ENCODE measurements around the gene NR3C2.

Gene NR3C2

GRCh38 chr4:148312956-148313490, 129.2 kb downstream of the NR3C2 start:
- H4K20me1 ChIP-seq (ENCODE audit: insufficient read depth, low read length), result no peaks in the 10 kb centered on the region
- no peaks in the 10 kb centered on the region for H3K4me1 ChIP-seq (ENCODE audit: insufficient read depth, low read length, severe bottlenecking)
- no peaks in the 10 kb centered on the region for H3K36me3 ChIP-seq (ENCODE audit: insufficient read depth, low read length)
- TF ChIP-seq EZH2 (IDR thresholded peaks at IDR 0.05; ENCODE audit: borderline replicate concordance, low read length), result no peak
- TF ChIP-seq, protein P1, sequence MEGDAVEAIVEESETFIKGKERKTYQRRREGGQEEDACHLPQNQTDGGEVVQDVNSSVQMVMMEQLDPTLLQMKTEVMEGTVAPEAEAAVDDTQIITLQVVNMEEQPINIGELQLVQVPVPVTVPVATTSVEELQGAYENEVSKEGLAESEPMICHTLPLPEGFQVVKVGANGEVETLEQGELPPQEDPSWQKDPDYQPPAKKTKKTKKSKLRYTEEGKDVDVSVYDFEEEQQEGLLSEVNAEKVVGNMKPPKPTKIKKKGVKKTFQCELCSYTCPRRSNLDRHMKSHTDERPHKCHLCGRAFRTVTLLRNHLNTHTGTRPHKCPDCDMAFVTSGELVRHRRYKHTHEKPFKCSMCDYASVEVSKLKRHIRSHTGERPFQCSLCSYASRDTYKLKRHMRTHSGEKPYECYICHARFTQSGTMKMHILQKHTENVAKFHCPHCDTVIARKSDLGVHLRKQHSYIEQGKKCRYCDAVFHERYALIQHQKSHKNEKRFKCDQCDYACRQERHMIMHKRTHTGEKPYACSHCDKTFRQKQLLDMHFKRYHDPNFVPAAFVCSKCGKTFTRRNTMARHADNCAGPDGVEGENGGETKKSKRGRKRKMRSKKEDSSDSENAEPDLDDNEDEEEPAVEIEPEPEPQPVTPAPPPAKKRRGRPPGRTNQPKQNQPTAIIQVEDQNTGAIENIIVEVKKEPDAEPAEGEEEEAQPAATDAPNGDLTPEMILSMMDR (IDR thresholded peaks at IDR 0.05; ENCODE audit: low read length), result no peak
- H3K9ac ChIP-seq (ENCODE audit: low read length), result no peak overlapping the region
- H3K4me2 ChIP-seq (ENCODE audit: low read length), result no peak overlapping the region
- H3K27ac ChIP-seq (ENCODE audit: low read depth, low read length, poor library complexity, severe bottlenecking), result no peak overlapping the region
- H3K27me3 ChIP-seq (ENCODE audit: insufficient read depth, low read length), result no peaks in the 10 kb centered on the region
- no peaks in the 10 kb centered on the region for H3K9me2 ChIP-seq (ENCODE audit: low read depth, low read length)
- no peak overlapping the region for H3K4me3 ChIP-seq (ENCODE audit: low read depth, low read length, poor library complexity, severe bottlenecking)
- no peaks in the 10 kb centered on the region for H3K9me3 ChIP-seq (ENCODE audit: low read length)
- no peaks in the 10 kb centered on the region for H3K79me2 ChIP-seq (ENCODE audit: insufficient read depth, low read length)
- no peaks in the 10 kb centered on the region for H3F3A ChIP-seq (ENCODE audit: insufficient read depth, low read length)
- H2AFZ ChIP-seq (ENCODE audit: low read length), result no peak overlapping the region

GRCh38 chr4:148311526-148311925, 130.7 kb downstream of the NR3C2 start:
- no peak for TF ChIP-seq EZH2 (IDR thresholded peaks at IDR 0.05; ENCODE audit: borderline replicate concordance, low read length)
- TF ChIP-seq, protein P1 (IDR thresholded peaks at IDR 0.05; ENCODE audit: low read length), result no peak

DNA sequence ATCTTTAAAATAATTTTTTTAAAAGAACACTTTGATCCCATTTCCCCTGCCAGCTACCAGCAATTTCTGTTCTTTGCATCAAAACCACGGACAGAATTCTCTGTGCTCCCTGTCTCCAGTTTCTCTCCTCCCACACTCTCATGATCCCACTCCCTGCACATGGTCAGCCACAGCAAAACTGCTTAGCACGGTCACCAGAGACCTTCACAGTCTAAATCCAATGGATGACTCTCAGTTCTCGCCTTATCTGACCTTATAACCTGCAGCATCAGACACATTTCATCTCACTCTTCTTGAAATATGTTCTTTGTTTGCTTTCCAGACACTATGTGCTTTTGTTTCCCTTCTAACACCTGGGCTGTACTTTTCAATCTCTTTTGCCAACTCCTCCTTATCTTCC, 131.5 kb downstream of the NR3C2 start:
- Histone ChIP-seq H2AFZ (ENCODE audit: low read length) (no peak overlapping the region), H4K20me1 (ENCODE audit: insufficient read depth, low read length) (no peaks in the 10 kb centered on the region), H3K4me1 (ENCODE audit: insufficient read depth, low read length, severe bottlenecking) (no peaks in the 10 kb centered on the region), H3K9me3 (ENCODE audit: low read length) (no peaks in the 10 kb centered on the region), H3F3A (ENCODE audit: insufficient read depth, low read length) (no peaks in the 10 kb centered on the region), H3K4me3 (ENCODE audit: low read depth, low read length, poor library complexity, severe bottlenecking) (no peak overlapping the region), H3K27me3 (ENCODE audit: insufficient read depth, low read length) (no peaks in the 10 kb centered on the region), H3K27ac (ENCODE audit: low read depth, low read length, poor library complexity, severe bottlenecking) (no peak overlapping the region), H3K79me2 (ENCODE audit: insufficient read depth, low read length) (no peaks in the 10 kb centered on the region), H3K36me3 (ENCODE audit: insufficient read depth, low read length) (no peaks in the 10 kb centered on the region), H3K9me2 (ENCODE audit: low read depth, low read length) (no peaks in the 10 kb centered on the region), H3K9ac (ENCODE audit: low read length) (no peak overlapping the region), H3K4me2 (ENCODE audit: low read length) (no peak overlapping the region)
- no peak for TF ChIP-seq EZH2 (IDR thresholded peaks at IDR 0.05; ENCODE audit: borderline replicate concordance, low read length)
- TF ChIP-seq, protein P1 (IDR thresholded peaks at IDR 0.05; ENCODE audit: low read length), result no peak

More at GRCh38 chr4:148311526-148311925, 130.7 kb downstream of the NR3C2 start:
- Histone ChIP-seq H3F3A (ENCODE audit: insufficient read depth, low read length) (no peaks in the 10 kb centered on the region), H3K27me3 (ENCODE audit: insufficient read depth, low read length) (no peaks in the 10 kb centered on the region), H3K79me2 (ENCODE audit: insufficient read depth, low read length) (no peaks in the 10 kb centered on the region), H3K9me3 (ENCODE audit: low read length) (no peaks in the 10 kb centered on the region), H4K20me1 (ENCODE audit: insufficient read depth, low read length) (no peaks in the 10 kb centered on the region), H3K4me1 (ENCODE audit: insufficient read depth, low read length, severe bottlenecking) (no peaks in the 10 kb centered on the region), H3K9ac (ENCODE audit: low read length) (no peak overlapping the region), H3K9me2 (ENCODE audit: low read depth, low read length) (no peaks in the 10 kb centered on the region), H3K36me3 (ENCODE audit: insufficient read depth, low read length) (no peaks in the 10 kb centered on the region), H3K27ac (ENCODE audit: low read depth, low read length, poor library complexity, severe bottlenecking) (no peak overlapping the region), H3K4me3 (ENCODE audit: low read depth, low read length, poor library complexity, severe bottlenecking) (no peak overlapping the region), H2AFZ (ENCODE audit: low read length) (no peak overlapping the region), H3K4me2 (ENCODE audit: low read length) (no peak overlapping the region)

Measured in OCI-LY1 (cell line).